Stimulated activated CD8-positive, alpha-beta memory T cell treated with anti-CD3 and anti-CD28 coated beads, Interleukin-15, amount 100 ng/mL, for 24 hours (primary cell): ENCODE data around the gene DBNDD1.

Experiments
- DNase-seq: peaks from one replicate; pipeline ENCODE4 v3.0.0-alpha.2; 2020; ENCODE audit warnings: low read depth

Gene DBNDD1

GRCh38 chr16:89960966-89961365 lies 58.3 kb downstream of the DBNDD1 start:
- no peak for DNase-seq

- DNase-seq = no peak
Observed at GRCh38 chr16:89958596-89958995, 60.7 kb downstream of the DBNDD1 start.

- DNase-seq = no peak
Observed at GRCh38 chr16:89958068-89958467, 61.2 kb downstream of the DBNDD1 start.

GRCh38 chr16:89957216-89957785 lies 62.0 kb downstream of the DBNDD1 start:
- DNase-seq = no peak

GRCh38 chr16:89956505-89957215 lies 62.6 kb downstream of the DBNDD1 start:
- DNase-seq = no peak

- no peak for DNase-seq
Observed at GRCh38 chr16:89955001-89955685, 64.1 kb downstream of the DBNDD1 start.
